AG04449 (cell line): ENCODE results near the gene INTS1.
"Not testable (repeated sequence)": the region's sequence is repeated elsewhere in the genome, so short reads cannot be mapped to it uniquely, and the experiment has no call there.

Experiments
- CTCF ChIA-PET: fragments of 350-600 bp; formaldehyde crosslinking; extraction: SDS; loops from one replicate; lab custom pipeline; 2021; ENCODE audit warnings: antibody characterized with exemption; lab: Yijun Ruan, JAX
- POLR2A ChIA-PET: fragments of 400-600, 350-600 bp; formaldehyde crosslinking; extraction: SDS; loops from one replicate; lab custom pipeline; 2020; ENCODE audit warnings: antibody characterized with exemption, inconsistent platforms; lab: Yijun Ruan, JAX
- DNase-seq: peaks from one replicate; pipeline ENCODE4 v3.0.0-alpha.2; 2010; ENCODE audit warnings: low read depth, low spot score
- H3K4me3 ChIP-seq: 2 replicates; pipeline ENCODE4 v1.5.1; 2011; ENCODE audit warnings: low read depth, mild to moderate bottlenecking, control low read depth, low read length
- TF ChIP-seq, protein P1 (sequence below): IDR thresholded peaks from one replicate; pipeline ENCODE4 v1.5.1; 2011; ENCODE audit warnings: mild to moderate bottlenecking, moderate library complexity, low read length, control low read depth, inconsistent platforms; ENCODE audit not compliant: insufficient read depth; ENCODE audit errors: missing control alignments

The INTS1 gene

DNA sequence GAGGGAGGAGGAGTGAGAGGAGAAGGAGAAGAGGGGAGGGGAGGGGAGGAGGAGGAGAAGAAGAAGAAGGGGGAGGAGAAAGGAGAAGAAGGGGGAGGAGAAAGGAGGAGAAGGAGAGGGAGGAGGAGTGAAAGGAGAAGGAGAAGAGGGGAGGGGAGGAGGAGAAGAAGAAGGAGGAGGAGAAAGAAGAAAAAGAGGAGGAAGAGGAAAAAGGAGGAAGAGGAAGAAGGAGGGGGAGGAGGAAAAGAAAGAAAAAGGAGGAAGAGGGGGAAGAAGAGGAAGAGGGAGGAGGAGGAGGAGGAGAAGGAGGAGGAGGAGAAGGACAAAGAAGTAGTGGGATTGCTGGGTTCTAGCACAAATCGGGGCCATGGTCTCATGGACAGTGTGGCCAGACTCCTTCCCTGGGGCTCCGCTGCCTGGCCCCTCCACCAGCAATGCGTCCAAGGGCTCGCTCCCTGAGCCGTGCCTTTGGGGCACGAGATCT is 22.1 kb upstream of the INTS1 start:
- no peak overlapping the region for H3K4me3 ChIP-seq
- no peak for DNase-seq
- CTCF ChIA-PET, result no interaction called here
- POLR2A ChIA-PET, result no interaction called here
- TF ChIP-seq, protein P1, sequence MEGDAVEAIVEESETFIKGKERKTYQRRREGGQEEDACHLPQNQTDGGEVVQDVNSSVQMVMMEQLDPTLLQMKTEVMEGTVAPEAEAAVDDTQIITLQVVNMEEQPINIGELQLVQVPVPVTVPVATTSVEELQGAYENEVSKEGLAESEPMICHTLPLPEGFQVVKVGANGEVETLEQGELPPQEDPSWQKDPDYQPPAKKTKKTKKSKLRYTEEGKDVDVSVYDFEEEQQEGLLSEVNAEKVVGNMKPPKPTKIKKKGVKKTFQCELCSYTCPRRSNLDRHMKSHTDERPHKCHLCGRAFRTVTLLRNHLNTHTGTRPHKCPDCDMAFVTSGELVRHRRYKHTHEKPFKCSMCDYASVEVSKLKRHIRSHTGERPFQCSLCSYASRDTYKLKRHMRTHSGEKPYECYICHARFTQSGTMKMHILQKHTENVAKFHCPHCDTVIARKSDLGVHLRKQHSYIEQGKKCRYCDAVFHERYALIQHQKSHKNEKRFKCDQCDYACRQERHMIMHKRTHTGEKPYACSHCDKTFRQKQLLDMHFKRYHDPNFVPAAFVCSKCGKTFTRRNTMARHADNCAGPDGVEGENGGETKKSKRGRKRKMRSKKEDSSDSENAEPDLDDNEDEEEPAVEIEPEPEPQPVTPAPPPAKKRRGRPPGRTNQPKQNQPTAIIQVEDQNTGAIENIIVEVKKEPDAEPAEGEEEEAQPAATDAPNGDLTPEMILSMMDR, result no peak

DNA sequence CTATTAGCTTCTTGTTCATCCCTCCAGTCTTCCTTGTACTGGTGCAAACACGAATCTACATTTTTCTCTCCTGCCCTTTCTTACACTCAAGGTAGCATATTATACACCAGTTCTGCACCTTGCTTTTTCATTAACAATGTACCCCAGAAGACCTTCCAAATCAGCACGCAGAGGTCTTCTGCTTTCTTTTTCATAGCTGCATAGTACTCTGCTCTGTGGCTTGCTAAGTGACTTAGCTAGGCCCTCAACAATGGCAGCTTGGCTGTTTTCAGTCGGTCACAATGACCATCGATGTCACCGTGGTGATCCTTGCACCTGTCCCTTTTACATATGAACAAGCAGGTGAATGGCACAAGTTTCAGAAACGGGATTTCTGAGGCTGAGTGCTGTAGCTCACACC is 21.2 kb upstream of the INTS1 start:
- no peak overlapping the region for H3K4me3 ChIP-seq
- ChIA-PET CTCF (no interaction called here), POLR2A (no interaction called here)
- DNase-seq, result no peak
- TF ChIP-seq, protein P1, result no peak

DNA sequence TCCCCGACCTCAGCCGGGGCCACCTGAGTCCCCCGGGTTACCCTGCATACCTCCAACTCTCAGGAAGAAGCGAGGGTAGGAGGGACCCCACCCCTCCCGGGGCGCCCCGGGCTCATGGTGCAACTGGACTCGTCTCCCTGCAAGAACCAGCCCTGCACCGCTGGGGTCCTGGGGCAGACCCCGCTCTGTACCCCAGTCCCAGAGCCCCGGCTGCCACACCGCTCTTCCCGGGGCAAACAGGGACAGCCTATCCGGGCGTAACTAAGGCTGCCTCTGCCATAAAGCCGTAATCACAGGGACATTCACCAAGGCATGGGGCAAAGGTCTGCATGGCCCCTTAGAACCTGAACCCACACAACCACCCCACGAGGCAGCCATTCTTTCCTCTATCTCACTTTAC is 19.7 kb upstream of the INTS1 start:
- ChIA-PET CTCF (interaction anchor here (1.3 kb wide), 1 partner anchor 9 kb away, joined by 3 read pairs; no protein-coding TSS in a partner anchor), POLR2A (no interaction called here)
- H3K4me3 ChIP-seq, result no peak overlapping the region
- TF ChIP-seq, protein P1, result no peak
- no peak for DNase-seq

DNA sequence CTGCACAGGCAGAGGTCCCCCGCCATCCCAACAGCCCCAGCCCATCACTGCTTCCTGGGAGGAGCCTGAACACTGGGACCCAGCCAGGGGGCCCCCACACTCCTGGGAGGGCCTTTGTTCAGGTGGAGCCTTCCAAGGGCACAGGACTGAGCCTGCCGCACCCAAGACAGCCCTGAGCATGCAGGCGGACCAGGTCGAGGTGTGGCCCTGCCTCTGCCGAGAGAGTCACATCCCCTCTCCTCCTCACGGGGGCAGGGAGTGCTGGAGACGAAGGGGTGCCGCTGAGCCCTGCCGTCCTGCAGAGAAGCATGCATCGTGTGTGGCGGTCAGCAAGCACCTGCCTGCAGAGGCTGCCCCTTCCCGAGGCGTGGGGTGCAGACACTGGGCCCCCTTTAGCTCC is 19.0 kb upstream of the INTS1 start:
- ChIA-PET CTCF (no interaction called here), POLR2A (no interaction called here)
- H3K4me3 ChIP-seq, result no peak overlapping the region
- DNase-seq, result no peak
- TF ChIP-seq, protein P1, result no peak

DNA sequence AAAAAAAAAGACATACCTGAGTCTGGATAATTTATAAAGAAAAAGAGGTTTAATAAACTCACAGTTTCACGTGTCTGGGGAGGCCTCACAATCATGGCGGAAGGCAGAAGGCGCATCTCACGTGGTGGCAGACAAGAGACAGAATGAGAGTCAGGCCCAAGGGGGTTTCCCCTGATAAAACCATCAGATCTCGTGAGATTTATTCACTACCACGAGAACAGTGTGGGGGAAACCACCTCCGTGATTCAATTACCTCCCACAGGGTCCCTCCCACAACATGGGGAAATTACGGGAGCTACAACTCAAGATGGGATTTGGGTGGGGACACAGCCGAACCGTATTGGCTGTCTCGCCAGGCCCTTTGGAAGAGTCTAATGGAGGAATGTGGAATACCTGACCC is 17.3 kb upstream of the INTS1 start:
- H3K4me3 ChIP-seq, result no peak overlapping the region
- POLR2A ChIA-PET, result no interaction called here
- CTCF ChIA-PET, result interaction anchor here (1.4 kb wide), 1 partner anchor 46 kb away, joined by 3 read pairs; no protein-coding TSS in a partner anchor
- TF ChIP-seq, protein P1, result no peak
- no peak for DNase-seq

DNA sequence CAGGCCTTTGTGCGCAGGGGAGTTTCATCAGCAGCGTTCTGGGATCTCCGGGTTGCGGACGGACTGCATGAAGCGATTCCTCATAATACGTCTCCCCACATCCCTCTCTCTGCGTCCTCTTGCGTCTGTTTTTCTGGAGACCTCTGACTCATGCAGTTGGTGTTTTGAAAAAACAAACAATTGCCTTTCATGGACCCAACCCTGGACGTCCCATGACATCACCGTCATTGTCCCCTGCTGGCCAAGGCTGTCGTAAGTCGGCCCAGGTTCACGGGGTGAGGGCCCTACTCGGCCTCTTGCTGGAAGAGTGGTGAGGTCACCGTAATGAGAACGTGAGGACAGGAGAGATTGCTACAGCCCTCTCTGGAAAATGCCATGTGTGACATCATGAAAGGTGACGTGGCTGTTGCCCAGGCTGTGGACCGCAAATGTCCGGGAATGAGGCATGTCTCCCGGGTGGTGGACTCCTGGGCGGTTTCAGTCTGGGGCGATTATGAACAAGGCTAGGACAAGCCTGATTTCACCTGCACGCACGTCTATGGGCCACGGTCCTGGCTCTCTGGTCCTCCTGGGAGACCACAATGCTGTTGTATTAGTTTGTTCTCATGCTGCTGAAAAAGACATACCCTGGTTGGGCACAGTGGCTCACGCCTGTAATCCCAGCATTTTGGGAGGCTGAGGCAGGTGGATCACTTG is 16.5 kb upstream of the INTS1 start:
- POLR2A ChIA-PET, result no interaction called here
- TF ChIP-seq, protein P1, result no peak
- no peak for DNase-seq
- no peak overlapping the region for H3K4me3 ChIP-seq
- CTCF ChIA-PET, result no interaction called here

DNA sequence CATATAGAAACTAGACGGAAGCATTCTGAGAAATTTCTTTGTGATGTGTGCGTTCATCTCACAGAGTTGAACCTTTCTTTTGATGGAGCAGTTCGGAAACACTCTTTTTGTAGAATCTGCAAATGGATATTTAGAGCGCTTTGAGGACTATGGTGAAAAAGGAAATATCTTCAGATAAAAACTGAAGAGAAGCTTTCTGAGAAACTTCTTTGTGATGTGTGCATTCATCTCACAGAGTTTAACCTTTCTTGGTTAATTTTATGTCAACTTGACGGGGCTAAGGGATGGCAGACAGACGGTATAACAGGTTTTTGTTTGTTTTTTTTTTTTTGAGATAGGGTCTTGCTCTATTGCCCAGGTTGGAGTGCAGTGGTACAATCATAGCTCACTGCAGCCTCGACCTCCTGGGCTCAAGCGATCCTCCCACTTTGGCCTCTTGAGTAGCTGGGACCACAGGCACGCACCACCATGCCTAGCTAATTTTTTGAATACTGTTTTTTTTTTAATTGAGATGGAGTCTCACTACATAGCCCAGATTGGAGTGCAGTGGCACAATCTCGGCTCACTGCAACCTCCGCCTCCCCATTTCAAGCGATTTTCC is 15.2 kb upstream of the INTS1 start:
- POLR2A ChIA-PET, result interaction anchor here (0.6 kb wide), 1 partner anchor 11 kb away, joined by 3 read pairs; no protein-coding TSS in a partner anchor
- CTCF ChIA-PET, DNase-seq, H3K4me3 ChIP-seq: not testable (repeated sequence)
